H1 (cell line): ENCODE measurements around the gene LRRC32. TPM values are rescaled to one million over a fixed set of nuclear protein-coding genes. Genes with fewer than 3 reads are reported as not detected.

Experiments
- RAD21 ChIP-seq, 2 experiments: IDR thresholded peaks in 1 of 2; conservative IDR thresholded peaks in 1 of 2; 2 replicates each; pipeline ENCODE4 v1.6.1; 2011; ENCODE audit warnings: low read depth in 2 of 2, low read length in 2 of 2, improper control_type of control experiment in 1 of 2, inconsistent platforms in 1 of 2, mild to moderate bottlenecking in 1 of 2, moderate library complexity in 1 of 2
- polyA plus RNA-seq, 7 experiments: library from polyadenylated mRNA; depleted of rRNA in 3 of 7; stranded (reverse) in 5 of 7; unstranded in 2 of 7; fragments of >200 nt in 5 of 7; fragments of 200-250 nt in 2 of 7; gene quantifications; 1 replicate in 5 of 7; 2 replicates in 1 of 7; 4 replicates in 1 of 7; pipeline versions ENCODE4 v1.2.1 to v1.2.3, GENCODE V29; 2011 to 2013; ENCODE audit warnings: missing spikeins in 2 of 7, mixed read lengths in 2 of 7
- total RNA-seq: library from RNA; stranded (reverse); fragmentation: NEBNext Ultra II Directional; extraction: Animal tissue kit (Norgen Biotek cat#: 25700); gene quantifications from 2 replicates; pipeline ENCODE4 v1.2.1, GENCODE V29; 2021
- TF ChIP-seq, protein P1 (sequence below): IDR thresholded peaks from 2 replicates; pipeline ENCODE4 v1.6.1; 2011; ENCODE audit warnings: low read length, improper control_type of control experiment
- TF ChIP-seq, protein P2 (sequence below): IDR thresholded peaks from 2 replicates; pipeline ENCODE4 v1.6.1; 2012; ENCODE audit warnings: inconsistent platforms

The LRRC32 gene
- total and polyA plus RNA-seq, 2 of the 8 experiments (the other 6 are each of a cell fraction or from before 2014, with no cell fraction given), result 0.99 to 1.9 TPM

DNA sequence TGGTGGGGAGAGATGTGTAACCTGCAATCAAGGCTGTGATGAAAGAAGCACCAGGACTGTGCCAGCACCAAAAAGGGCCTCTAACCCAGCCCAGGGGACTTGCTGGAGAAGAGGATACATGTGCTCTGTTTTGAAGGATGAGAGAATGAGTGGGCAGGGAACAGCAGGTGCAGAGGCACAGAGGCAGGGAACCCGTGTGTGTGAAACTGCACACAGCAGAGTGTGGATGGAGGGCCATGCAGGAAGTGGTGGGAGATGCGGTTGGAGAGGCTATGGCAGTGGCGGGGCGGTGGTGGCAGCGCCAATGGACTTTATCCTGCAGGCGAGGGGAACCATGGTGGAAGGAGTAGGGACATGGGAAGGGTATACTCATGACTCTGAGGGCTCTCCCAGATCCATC, 25.2 kb upstream of the LRRC32 start (continued):
- TF ChIP-seq, protein P1, sequence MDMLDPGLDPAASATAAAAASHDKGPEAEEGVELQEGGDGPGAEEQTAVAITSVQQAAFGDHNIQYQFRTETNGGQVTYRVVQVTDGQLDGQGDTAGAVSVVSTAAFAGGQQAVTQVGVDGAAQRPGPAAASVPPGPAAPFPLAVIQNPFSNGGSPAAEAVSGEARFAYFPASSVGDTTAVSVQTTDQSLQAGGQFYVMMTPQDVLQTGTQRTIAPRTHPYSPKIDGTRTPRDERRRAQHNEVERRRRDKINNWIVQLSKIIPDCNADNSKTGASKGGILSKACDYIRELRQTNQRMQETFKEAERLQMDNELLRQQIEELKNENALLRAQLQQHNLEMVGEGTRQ, result no peak
- no peak for TF ChIP-seq RAD21 (IDR thresholded peaks at IDR 0.05 in 1 of 2, conservative IDR thresholded peaks at IDR 0.05 in 1 of 2; ENCODE audit: low read depth in 2 of 2, low read length in 2 of 2)
- TF ChIP-seq, protein P2, sequence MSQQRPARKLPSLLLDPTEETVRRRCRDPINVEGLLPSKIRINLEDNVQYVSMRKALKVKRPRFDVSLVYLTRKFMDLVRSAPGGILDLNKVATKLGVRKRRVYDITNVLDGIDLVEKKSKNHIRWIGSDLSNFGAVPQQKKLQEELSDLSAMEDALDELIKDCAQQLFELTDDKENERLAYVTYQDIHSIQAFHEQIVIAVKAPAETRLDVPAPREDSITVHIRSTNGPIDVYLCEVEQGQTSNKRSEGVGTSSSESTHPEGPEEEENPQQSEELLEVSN, result no peak
